H9 (cell line): ENCODE results near the gene RBMS3. TPM values are rescaled to one million over a fixed set of nuclear protein-coding genes. Genes with fewer than 3 reads are reported as not detected.

Source experiments
- DNase-seq: peaks from one replicate; pipeline ENCODE4 v3.0.0-alpha.2; 2017
- H2AFZ ChIP-seq: one replicate; pipeline ENCODE4 v1.6.1; 2013; ENCODE audit warnings: mild to moderate bottlenecking, low read length, control low read depth, moderate library complexity
- H2AK5ac ChIP-seq: 2 replicates; pipeline ENCODE4 v1.6.1; 2013; ENCODE audit warnings: low read length, control low read depth, mixed read lengths; ENCODE audit not compliant: insufficient read length
- H2BK120ac ChIP-seq: one replicate; pipeline ENCODE4 v1.6.1; 2013; ENCODE audit warnings: low read depth, mild to moderate bottlenecking, low read length, control low read depth, inconsistent platforms; ENCODE audit not compliant: poor library complexity, severe bottlenecking
- H2BK12ac ChIP-seq: 2 replicates; pipeline ENCODE4 v1.6.1; 2013; ENCODE audit warnings: low read length, control low read depth, mixed read lengths, low read depth; ENCODE audit not compliant: insufficient read length
- H2BK15ac ChIP-seq: 2 replicates; pipeline ENCODE4 v1.6.1; 2013; ENCODE audit warnings: low read depth, low read length, control low read depth
- H2BK20ac ChIP-seq: one replicate; pipeline ENCODE4 v1.6.1; 2013; ENCODE audit warnings: low read depth, mild to moderate bottlenecking, low read length, control low read depth, inconsistent platforms; ENCODE audit not compliant: poor library complexity, severe bottlenecking
- H2BK5ac ChIP-seq: 2 replicates; pipeline ENCODE4 v1.6.1; 2013; ENCODE audit warnings: low read length, control low read depth, mixed read lengths; ENCODE audit not compliant: insufficient read length
- H3K14ac ChIP-seq: 2 replicates; pipeline ENCODE4 v1.6.1; 2013; ENCODE audit warnings: low read length, control low read depth; ENCODE audit not compliant: insufficient read depth
- H3K18ac ChIP-seq: 2 replicates; pipeline ENCODE4 v1.6.1; 2013; ENCODE audit warnings: low read depth, mild to moderate bottlenecking, mixed read lengths, low read length, control low read depth; ENCODE audit not compliant: insufficient read length
- H3K23ac ChIP-seq: 2 replicates; pipeline ENCODE4 v1.6.1; 2013; ENCODE audit warnings: low read length, control low read depth, mixed read lengths, low read depth; ENCODE audit not compliant: insufficient read length
- H3K23me2 ChIP-seq: 2 replicates; pipeline ENCODE4 v1.6.1; 2013; ENCODE audit warnings: low read depth, mild to moderate bottlenecking, mixed read lengths, low read length, control low read depth; ENCODE audit not compliant: insufficient read length, poor library complexity, severe bottlenecking
- H3K27ac ChIP-seq: 2 replicates; pipeline ENCODE4 v1.5.1; 2013; ENCODE audit warnings: low read length, control low read depth, mixed read lengths, low read depth; ENCODE audit not compliant: insufficient read length
- H3K27me3 ChIP-seq: 2 replicates; pipeline ENCODE4 v1.6.1; 2013; ENCODE audit warnings: low read length, control low read depth, inconsistent platforms; ENCODE audit not compliant: insufficient read depth
- H3K4ac ChIP-seq: 2 replicates; pipeline ENCODE4 v1.6.1; 2013; ENCODE audit warnings: low read depth, mild to moderate bottlenecking, control low read depth, inconsistent platforms, low read length, moderate library complexity
- H3K4me1 ChIP-seq: 2 replicates; pipeline ENCODE4 v1.6.1; 2013; ENCODE audit warnings: low read length, control low read depth, inconsistent platforms; ENCODE audit not compliant: insufficient read depth
- H3K4me2 ChIP-seq: 2 replicates; pipeline ENCODE4 v1.6.1; 2013; ENCODE audit warnings: low read length, control low read depth, mixed read lengths; ENCODE audit not compliant: insufficient read length, insufficient read depth
- H3K56ac ChIP-seq: 2 replicates; pipeline ENCODE4 v1.6.1; 2013; ENCODE audit warnings: low read depth, mild to moderate bottlenecking, mixed read lengths, low read length, control low read depth; ENCODE audit not compliant: insufficient read length
- H3K79me1 ChIP-seq: 2 replicates; pipeline ENCODE4 v1.6.1; 2013; ENCODE audit warnings: low read depth, mild to moderate bottlenecking, moderate library complexity, low read length, control low read depth, inconsistent platforms; ENCODE audit not compliant: insufficient read depth, poor library complexity, severe bottlenecking
- H3K79me2 ChIP-seq: 2 replicates; pipeline ENCODE4 v1.6.1; 2013; ENCODE audit warnings: low read length, control low read depth, inconsistent platforms; ENCODE audit not compliant: insufficient read depth
- H3K9ac ChIP-seq: 2 replicates; pipeline ENCODE4 v1.6.1; 2013; ENCODE audit warnings: low read length, control low read depth, mixed read lengths; ENCODE audit not compliant: insufficient read length; ENCODE audit errors: extremely low read depth
- H3K9me3 ChIP-seq: one replicate; pipeline ENCODE4 v1.6.1; 2013; ENCODE audit warnings: low read depth, low read length, inconsistent platforms; ENCODE audit not compliant: control insufficient read depth
- H3T11ph ChIP-seq: one replicate; pipeline ENCODE4 v1.6.1; 2013; ENCODE audit warnings: mild to moderate bottlenecking, low read length, control low read depth, inconsistent platforms
- H4K20me1 ChIP-seq: one replicate; pipeline ENCODE4 v1.6.1; 2013; ENCODE audit not compliant: control insufficient read depth, insufficient read length, insufficient read depth
- H4K5ac ChIP-seq: 2 replicates; pipeline ENCODE4 v1.6.1; 2013; ENCODE audit warnings: low read depth, mild to moderate bottlenecking, mixed read lengths, low read length, control low read depth; ENCODE audit not compliant: insufficient read length
- H4K8ac ChIP-seq: replicated peaks from 2 replicates; pipeline ENCODE4 v1.6.1; 2013; ENCODE audit warnings: low read length, control low read depth, mixed read lengths, low read depth; ENCODE audit not compliant: insufficient read length
- H4K91ac ChIP-seq: 2 replicates; pipeline ENCODE4 v1.6.1; 2013; ENCODE audit warnings: low read depth, mild to moderate bottlenecking, moderate library complexity, mixed read lengths, low read length, control low read depth; ENCODE audit not compliant: insufficient read length
- H3K27ac Mint-ChIP-seq, 3 experiments: 2 replicates in 2 of 3; 3 replicates in 1 of 3; pipeline ENCODE4 v1.8.0; 2020 to 2021; ENCODE audit warnings: mixed read lengths in 3 of 3, mild to moderate bottlenecking in 1 of 3, moderate library complexity in 1 of 3
- H3K27me3 Mint-ChIP-seq: 2 replicates; pipeline ENCODE4 v1.8.0; 2021; ENCODE audit warnings: low read depth, mild to moderate bottlenecking, moderate library complexity, mixed read lengths
- H3K36me3 Mint-ChIP-seq, 3 experiments: 2 replicates in 2 of 3; 3 replicates in 1 of 3; pipeline ENCODE4 v1.8.0; 2020 to 2021; ENCODE audit warnings: low read depth in 3 of 3, mixed read lengths in 3 of 3; ENCODE audit not compliant: insufficient read depth in 1 of 3
- H3K4me1 Mint-ChIP-seq, 2 experiments: 2 replicates each; pipeline ENCODE4 v1.8.0; 2020; ENCODE audit warnings: mixed read lengths in 2 of 2
- H3K4me3 Mint-ChIP-seq, 2 experiments: 2 replicates in 1 of 2; 3 replicates in 1 of 2; pipeline ENCODE4 v1.8.0; 2020 to 2021; ENCODE audit warnings: mild to moderate bottlenecking in 2 of 2, mixed read lengths in 2 of 2, moderate library complexity in 1 of 2
- H3K9me3 Mint-ChIP-seq, 2 experiments: 2 replicates in 1 of 2; 3 replicates in 1 of 2; pipeline ENCODE4 v1.8.0; 2020; ENCODE audit warnings: mild to moderate bottlenecking in 2 of 2, mixed read lengths in 2 of 2, moderate library complexity in 1 of 2
- CTCF ChIP-seq: fragments of 200-600 bp; sonication (generic); conservative IDR thresholded peaks from 3 replicates; pipeline ENCODE4 v1.8.0; 2021; ENCODE audit warnings: antibody characterized with exemption, mild to moderate bottlenecking
- WGBS: extraction: QIAGEN DNeasy Blood & Tissue Kit; methylation state at CpG from one replicate; pipeline ENCODE4 v1.1.7; 2013; ENCODE audit warnings: missing lambda C conversion rate, low lambda C conversion rate, mixed read lengths; ENCODE audit not compliant: insufficient read length; ENCODE audit errors: extremely low coverage; 5-methylcytosine and 5-hydroxymethylcytosine counted together
- total RNA-seq: library from RNA; stranded (reverse); gene quantifications from 2 replicates; pipeline ENCODE4 v1.2.1, GENCODE V29; 2021

The RBMS3 gene
- total RNA-seq, 1 experiment from 2014 or later, result 8.1 TPM

GRCh38 chr3:29936766-29937165, 655.9 kb downstream of the RBMS3 start:
- H3K9me3 Mint-ChIP-seq, result no peaks in the 10 kb centered on the region
- Histone ChIP-seq H3K4me1 (peaks cover 4% of the 10 kb centered on the region; the same call in 1 of the 2 replicates), H4K91ac (no peak overlapping the region), H3K4ac (no peak overlapping the region), H3K56ac (no peak overlapping the region), H2BK15ac (no peak overlapping the region), H2BK120ac (no peak overlapping the region), H3K27me3 (no peaks in the 10 kb centered on the region), H2BK5ac (no peak overlapping the region), H4K20me1 (no peaks in the 10 kb centered on the region), H4K8ac (no peak overlapping the region), H4K5ac (no peak overlapping the region), H2AK5ac (no peak overlapping the region), H2AFZ (no peak overlapping the region), H3K9me3 (no peaks in the 10 kb centered on the region), H3K23me2 (no peaks in the 10 kb centered on the region), H3K23ac (no peak overlapping the region), H3K18ac (no peak overlapping the region), H2BK20ac (no peak overlapping the region), H2BK12ac (no peak overlapping the region), H3K4me2 (no peak overlapping the region), H3K14ac (no peak overlapping the region), H3K9ac (no peak overlapping the region), H3K79me1 (no peaks in the 10 kb centered on the region), H3K27ac (no peak overlapping the region), H3T11ph (no peak overlapping the region), H3K79me2 (no peaks in the 10 kb centered on the region)
- H3K27me3 Mint-ChIP-seq, result no peaks in the 10 kb centered on the region
- peaks cover 22% of the 10 kb centered on the region in 2 experiments for H3K4me1 Mint-ChIP-seq
- H3K4me3 Mint-ChIP-seq, result no peak overlapping the region
- no peak for TF ChIP-seq CTCF
- no peak overlapping the region for H3K27ac Mint-ChIP-seq
- H3K36me3 Mint-ChIP-seq, result no peaks in the 10 kb centered on the region
- WGBS, result no CpG with 5 or more reads among the region's 2 CpGs
- DNase-seq, result no peak
